ENCODE results near the gene ACYP1. TPM values are rescaled to one million over a fixed set of nuclear protein-coding genes. Genes with fewer than 3 reads are reported as not detected.

ACYP1 gene
- 7.4 and 11.4 TPM in 2 replicates for total RNA-seq

GRCh38 chr14:75063491-75064204 is at the start of gene ACYP1:
ACYP1 (minus strand) TSS chr14:75064024; CDS start chr14:75063553, 471 bp downstream.

GRCh38 chr14:75069121-75069810 is 5.4 kb upstream of the ACYP1 start, which contains the start of gene ZC2HC1C:
ZC2HC1C (plus strand) TSS chr14:75069641; CDS start chr14:75070574, 933 bp downstream.

GRCh38 chr14:75050852-75051555 is 12.8 kb downstream of the ACYP1 start, which contains the start of gene MLH3:
MLH3 (minus strand) TSS chr14:75051467; CDS start chr14:75049655, 1,812 bp downstream.

Other genes starting within 250 kb of the ACYP1 start
- not detected in 2 replicates for gene PROX2, start 187.9 kb downstream of the ACYP1 start, total RNA-seq
- gene DLST, start 182.1 kb downstream of the ACYP1 start, total RNA-seq = 59.7 and 95.5 TPM in 2 replicates
- 0.59 and 1.3 TPM in 2 replicates for gene RPS6KL1, start 140.8 kb downstream of the ACYP1 start, total RNA-seq
- gene PGF, start 108.4 kb downstream of the ACYP1 start, total RNA-seq = 0.60 and 1.5 TPM in 2 replicates
- gene EIF2B2, start 61.1 kb downstream of the ACYP1 start, total RNA-seq = 31.8 and 50.7 TPM in 2 replicates
- 20.0 and 25.8 TPM in 2 replicates for gene MLH3, start 12.6 kb downstream of the ACYP1 start, total RNA-seq
- gene ZC2HC1C, start 5.6 kb upstream of the ACYP1 start, total RNA-seq = 0.60 and 0.89 TPM in 2 replicates
- 58.5 and 73.6 TPM in 2 replicates for gene NEK9, start 63.0 kb upstream of the ACYP1 start, total RNA-seq
- gene TMED10, start 112.6 kb upstream of the ACYP1 start, total RNA-seq = 469 and 535 TPM in 2 replicates
- gene FOS, start 214.8 kb upstream of the ACYP1 start, total RNA-seq = 3.0 and 3.9 TPM in 2 replicates